ENCODE measurements around the gene PPP1R37.

PPP1R37 gene, protein sequence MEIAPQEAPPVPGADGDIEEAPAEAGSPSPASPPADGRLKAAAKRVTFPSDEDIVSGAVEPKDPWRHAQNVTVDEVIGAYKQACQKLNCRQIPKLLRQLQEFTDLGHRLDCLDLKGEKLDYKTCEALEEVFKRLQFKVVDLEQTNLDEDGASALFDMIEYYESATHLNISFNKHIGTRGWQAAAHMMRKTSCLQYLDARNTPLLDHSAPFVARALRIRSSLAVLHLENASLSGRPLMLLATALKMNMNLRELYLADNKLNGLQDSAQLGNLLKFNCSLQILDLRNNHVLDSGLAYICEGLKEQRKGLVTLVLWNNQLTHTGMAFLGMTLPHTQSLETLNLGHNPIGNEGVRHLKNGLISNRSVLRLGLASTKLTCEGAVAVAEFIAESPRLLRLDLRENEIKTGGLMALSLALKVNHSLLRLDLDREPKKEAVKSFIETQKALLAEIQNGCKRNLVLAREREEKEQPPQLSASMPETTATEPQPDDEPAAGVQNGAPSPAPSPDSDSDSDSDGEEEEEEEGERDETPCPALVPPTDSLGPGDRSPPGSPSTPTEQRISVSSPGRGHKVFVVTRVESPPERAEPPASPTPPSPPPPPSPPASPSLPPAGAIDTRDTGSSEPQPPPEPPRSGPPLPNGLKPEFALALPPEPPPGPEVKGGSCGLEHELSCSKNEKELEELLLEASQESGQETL

DNA sequence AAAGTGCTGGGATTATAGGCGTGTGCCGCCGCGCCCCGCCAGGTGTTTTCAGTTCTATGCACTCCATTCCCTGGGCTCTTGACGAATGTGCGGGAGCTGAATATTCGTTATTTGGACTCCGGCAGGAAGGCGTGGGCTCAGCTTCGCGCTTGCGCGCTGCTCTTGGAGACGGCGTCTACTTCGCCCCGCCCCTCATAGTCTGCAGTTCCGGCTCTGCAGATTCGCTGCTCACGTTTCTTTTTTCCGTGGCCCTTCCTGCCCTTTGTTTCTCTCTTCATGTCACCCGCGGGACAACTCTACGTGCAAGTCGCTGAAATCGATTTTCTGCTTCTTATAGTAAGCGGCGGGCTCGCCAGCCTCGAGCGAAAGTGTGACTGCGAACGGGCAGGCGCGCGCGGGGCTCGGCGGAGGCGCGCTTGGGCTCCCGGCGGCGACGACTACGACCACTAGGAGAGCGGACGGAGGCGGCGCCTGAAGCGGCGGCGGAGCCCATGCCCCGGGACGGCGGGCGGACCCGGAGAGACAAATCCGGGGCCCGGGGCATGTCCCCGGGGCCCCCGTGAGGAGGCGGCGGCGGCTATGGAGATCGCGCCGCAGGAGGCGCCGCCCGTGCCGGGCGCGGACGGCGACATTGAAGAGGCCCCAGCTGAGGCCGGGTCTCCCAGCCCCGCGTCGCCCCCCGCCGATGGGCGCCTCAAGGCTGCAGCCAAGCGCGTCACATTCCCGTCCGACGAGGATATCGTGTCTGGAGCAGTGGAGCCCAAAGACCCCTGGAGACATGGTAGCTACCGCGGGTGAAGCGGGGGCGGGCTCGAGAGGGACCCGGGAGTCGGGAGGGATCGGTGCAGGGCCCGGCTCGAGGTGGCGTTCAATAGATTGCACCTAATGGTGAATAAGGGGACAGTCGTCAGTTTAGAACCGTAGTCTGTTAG, at the start of gene PPP1R37:
PPP1R37 (plus strand) TSS at position 433 of the 932 bp plus-strand sequence; CDS start at position 580, 147 bp downstream.
- Mint-ChIP-seq H3K4me1 (ENCODE audit: low read depth) (peaks cover 64% of the 10 kb centered on the region), H3K36me3 (ENCODE audit: low read depth) (peaks cover 78% of the 10 kb centered on the region), H3K27ac (peak within 1 kb of the TSS; percentile 98), H3K4me3 (peak within 1 kb of the TSS; percentile 93), H3K27me3 (no peaks in the 10 kb centered on the region), H3K9me3 (no peaks in the 10 kb centered on the region)
- DNase-seq, result peak; percentile 91

GRCh38 chr19:45045671-45046353, 47.2 kb upstream of the PPP1R37 start:
- no peaks in the 10 kb centered on the region for H3K9me3 Mint-ChIP-seq
- peak overlapping the region; percentile 48 for H3K27ac Mint-ChIP-seq
- H3K36me3 Mint-ChIP-seq (ENCODE audit: low read depth), result peaks cover 76% of the 10 kb centered on the region
- H3K4me1 Mint-ChIP-seq (ENCODE audit: low read depth), result peaks cover 52% of the 10 kb centered on the region
- no peak overlapping the region for H3K4me3 Mint-ChIP-seq
- H3K27me3 Mint-ChIP-seq, result no peaks in the 10 kb centered on the region
- no peak for DNase-seq

DNA sequence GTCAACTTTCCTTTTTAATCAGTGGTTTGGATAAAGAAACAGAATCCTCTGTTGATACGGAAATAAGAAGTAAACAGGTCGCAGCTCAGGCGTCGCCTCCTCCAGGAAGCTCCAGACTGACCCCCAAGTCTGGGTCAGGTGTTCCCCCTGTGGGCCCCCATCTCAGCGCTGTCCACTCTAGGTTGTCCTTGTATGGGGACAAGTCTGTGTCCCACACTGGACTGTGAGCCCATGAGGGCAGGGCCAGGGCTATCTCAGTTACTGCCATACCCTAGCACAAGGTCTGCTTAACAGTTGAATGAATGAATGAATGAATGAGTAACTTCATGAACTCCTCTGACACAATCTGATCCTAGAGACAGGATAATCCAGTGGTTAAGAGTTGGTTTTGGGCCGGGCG, 46.6 kb upstream of the PPP1R37 start:
- Mint-ChIP-seq H3K9me3 (no peaks in the 10 kb centered on the region), H3K4me3 (no peak overlapping the region), H3K36me3 (ENCODE audit: low read depth) (peaks cover 74% of the 10 kb centered on the region), H3K4me1 (ENCODE audit: low read depth) (peaks cover 50% of the 10 kb centered on the region), H3K27ac (peak overlapping the region; percentile 48), H3K27me3 (no peaks in the 10 kb centered on the region)
- no peak for DNase-seq

GRCh38 chr19:45047188-45047797, 45.7 kb upstream of the PPP1R37 start:
- Mint-ChIP-seq H3K27me3 (no peaks in the 10 kb centered on the region), H3K4me3 (no peak overlapping the region), H3K27ac (peak overlapping the region; percentile 67), H3K4me1 (ENCODE audit: low read depth) (peaks cover 41% of the 10 kb centered on the region), H3K9me3 (no peaks in the 10 kb centered on the region), H3K36me3 (ENCODE audit: low read depth) (peaks cover 74% of the 10 kb centered on the region)
- DNase-seq, result no peak

GRCh38 chr19:45049073-45049736, 43.8 kb upstream of the PPP1R37 start:
- peaks cover 41% of the 10 kb centered on the region for H3K4me1 Mint-ChIP-seq (ENCODE audit: low read depth)
- no peak for DNase-seq
- H3K27me3 Mint-ChIP-seq, result no peaks in the 10 kb centered on the region
- H3K4me3 Mint-ChIP-seq, result no peak overlapping the region
- H3K36me3 Mint-ChIP-seq (ENCODE audit: low read depth), result peaks cover 74% of the 10 kb centered on the region
- no peaks in the 10 kb centered on the region for H3K9me3 Mint-ChIP-seq
- peak overlapping the region; percentile 73 for H3K27ac Mint-ChIP-seq

GRCh38 chr19:45050036-45050435, 42.9 kb upstream of the PPP1R37 start:
- no peaks in the 10 kb centered on the region for H3K27me3 Mint-ChIP-seq
- H3K36me3 Mint-ChIP-seq (ENCODE audit: low read depth), result peaks cover 74% of the 10 kb centered on the region
- no peak for DNase-seq
- H3K27ac Mint-ChIP-seq, result peak overlapping the region; percentile 73
- H3K4me1 Mint-ChIP-seq (ENCODE audit: low read depth), result peaks cover 36% of the 10 kb centered on the region
- H3K4me3 Mint-ChIP-seq, result no peak overlapping the region
- H3K9me3 Mint-ChIP-seq, result no peaks in the 10 kb centered on the region

- Mint-ChIP-seq H3K27me3 (no peaks in the 10 kb centered on the region), H3K4me1 (ENCODE audit: low read depth) (peaks cover 18% of the 10 kb centered on the region), H3K4me3 (no peak overlapping the region), H3K36me3 (ENCODE audit: low read depth) (peaks cover 74% of the 10 kb centered on the region), H3K27ac (peak overlapping the region; percentile 3), H3K9me3 (no peaks in the 10 kb centered on the region)
- no peak for DNase-seq
These were observed 40.9 kb upstream of the PPP1R37 start for GRCh38 chr19:45051929-45052579.

DNA sequence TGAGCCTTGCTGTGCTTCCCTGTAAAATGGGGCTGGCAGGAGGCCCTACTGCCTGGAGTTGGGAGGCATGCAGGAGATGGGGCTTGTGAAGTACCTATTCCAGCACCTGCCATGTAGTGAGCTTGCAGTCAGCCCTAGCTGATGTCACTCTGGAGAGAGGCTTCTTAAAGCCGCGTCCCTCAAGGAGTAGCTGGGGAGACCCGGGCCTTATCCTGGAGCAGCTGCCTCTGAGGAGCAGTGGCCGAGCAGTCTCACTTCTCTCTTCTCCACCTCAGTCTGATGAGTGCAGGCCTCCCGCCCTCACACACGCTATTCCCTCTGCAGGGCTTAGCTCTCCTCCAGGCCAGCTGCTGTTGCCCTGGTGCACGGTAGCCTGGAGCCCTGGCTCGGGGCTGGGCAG, 36.1 kb upstream of the PPP1R37 start:
- Mint-ChIP-seq H3K4me3 (no peak overlapping the region), H3K4me1 (ENCODE audit: low read depth) (peaks cover 2% of the 10 kb centered on the region), H3K36me3 (ENCODE audit: low read depth) (peaks cover 96% of the 10 kb centered on the region), H3K27ac (peak overlapping the region; percentile 52), H3K27me3 (no peaks in the 10 kb centered on the region), H3K9me3 (no peaks in the 10 kb centered on the region)
- no peak for DNase-seq

GRCh38 chr19:45057444-45057843, 35.5 kb upstream of the PPP1R37 start:
- H3K4me3 Mint-ChIP-seq, result no peak overlapping the region
- peak overlapping the region; percentile 52 for H3K27ac Mint-ChIP-seq
- peaks cover 96% of the 10 kb centered on the region for H3K36me3 Mint-ChIP-seq (ENCODE audit: low read depth)
- no peak for DNase-seq
- no peaks in the 10 kb centered on the region for H3K9me3 Mint-ChIP-seq
- peaks cover 2% of the 10 kb centered on the region for H3K4me1 Mint-ChIP-seq (ENCODE audit: low read depth)
- no peaks in the 10 kb centered on the region for H3K27me3 Mint-ChIP-seq

- Mint-ChIP-seq H3K27me3 (no peaks in the 10 kb centered on the region), H3K4me1 (ENCODE audit: low read depth) (peaks cover 2% of the 10 kb centered on the region), H3K36me3 (ENCODE audit: low read depth) (peaks cover 97% of the 10 kb centered on the region), H3K27ac (peak overlapping the region; percentile 8), H3K9me3 (no peaks in the 10 kb centered on the region), H3K4me3 (no peak overlapping the region)
- no peak for DNase-seq
These were observed 34.3 kb upstream of the PPP1R37 start for GRCh38 chr19:45058622-45059159.

- peak; percentile 84 for DNase-seq
- Mint-ChIP-seq H3K27me3 (no peaks in the 10 kb centered on the region), H3K9me3 (no peaks in the 10 kb centered on the region), H3K4me3 (no peak overlapping the region), H3K4me1 (ENCODE audit: low read depth) (peaks cover 2% of the 10 kb centered on the region), H3K36me3 (ENCODE audit: low read depth) (peaks cover 92% of the 10 kb centered on the region), H3K27ac (peak overlapping the region; percentile 2)
These were observed 33.6 kb upstream of the PPP1R37 start for GRCh38 chr19:45059258-45059965.

DNA sequence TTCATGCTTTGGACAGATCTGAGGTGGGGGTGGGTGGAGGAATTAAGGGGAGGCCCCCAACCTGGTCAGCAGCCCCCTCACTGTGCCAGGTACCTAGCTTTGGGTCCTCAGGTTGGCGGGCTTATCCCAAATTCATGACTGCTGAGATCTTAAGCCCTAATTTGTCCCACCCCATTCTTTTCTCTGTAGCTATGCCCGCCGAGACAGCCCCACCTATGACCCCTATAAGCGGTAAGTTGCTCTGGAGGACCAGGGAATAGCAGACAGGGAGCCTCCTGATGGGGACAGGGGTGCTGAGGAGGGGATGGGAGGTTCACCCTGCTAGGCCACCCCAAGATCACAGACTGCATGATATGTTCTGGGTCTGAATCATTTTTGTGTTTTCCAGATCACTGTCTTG, 31.0 kb upstream of the PPP1R37 start:
- no peaks in the 10 kb centered on the region for H3K9me3 Mint-ChIP-seq
- DNase-seq, result no peak
- H3K27ac Mint-ChIP-seq, result no peak overlapping the region
- no peak overlapping the region for H3K4me3 Mint-ChIP-seq
- peaks cover 2% of the 10 kb centered on the region for H3K4me1 Mint-ChIP-seq (ENCODE audit: low read depth)
- no peaks in the 10 kb centered on the region for H3K27me3 Mint-ChIP-seq
- H3K36me3 Mint-ChIP-seq (ENCODE audit: low read depth), result peaks cover 87% of the 10 kb centered on the region

Data from activated T-cell treated with anti-CD3 and anti-CD28 coated beads, Interleukin-2, amount 50 U/mL, for 24 hours (primary cell).